Measurements from ENCODE around the gene WDR38.

Gene WDR38

DNA sequence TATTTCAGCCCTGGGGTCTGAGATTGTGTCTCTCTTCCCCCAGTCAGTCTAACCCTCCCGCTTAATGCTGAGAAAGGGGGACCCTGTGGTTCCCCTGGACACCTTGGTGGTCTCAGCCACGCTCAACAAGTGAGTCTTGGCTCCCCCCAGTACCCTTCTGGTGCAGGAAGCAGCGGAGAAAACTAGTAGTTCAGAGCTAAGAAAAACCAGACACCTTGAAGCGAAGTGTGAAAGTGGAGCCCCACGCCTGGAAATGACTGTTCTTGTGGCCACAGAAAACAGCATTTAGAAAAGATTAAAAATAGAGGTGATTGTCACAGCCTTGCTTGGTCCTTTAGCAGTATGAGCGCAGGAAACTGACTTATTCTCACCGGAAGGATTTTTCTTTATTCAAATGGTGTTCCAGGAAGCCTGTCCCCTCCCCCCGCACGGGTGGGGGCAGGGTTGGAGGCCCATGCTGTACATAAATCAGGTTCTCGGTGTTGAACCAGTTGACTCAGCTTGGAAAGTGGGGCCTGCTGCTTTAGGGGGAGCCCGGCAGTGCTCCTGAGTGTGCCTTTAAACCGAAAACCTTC is 16.8 kb downstream of the WDR38 start:
- no peaks in the 10 kb centered on the region for H3K9me3 ChIP-seq (ENCODE audit: low read depth, low read length)

DNA sequence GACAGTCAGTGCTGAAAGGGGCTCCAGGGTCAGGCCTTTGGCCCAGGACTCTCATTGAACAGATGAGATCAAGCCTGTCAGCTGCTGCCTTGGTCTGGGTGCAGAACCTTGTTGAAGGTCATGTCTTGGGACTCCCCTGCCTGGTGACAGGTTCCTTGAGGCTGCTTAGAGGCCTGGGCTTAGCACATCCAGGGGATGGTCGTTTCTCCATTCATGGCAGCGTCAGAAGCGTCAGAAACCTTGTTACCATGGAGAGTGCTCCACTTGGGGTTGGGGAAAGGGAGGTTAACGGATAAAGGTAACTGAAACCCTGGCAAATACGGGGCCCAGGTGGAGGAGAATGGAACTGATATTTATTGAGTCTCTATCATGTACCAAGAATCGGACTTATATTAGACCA is 17.5 kb downstream of the WDR38 start:
- H3K27ac ChIP-seq, result peak overlapping the region; percentile 71
- H3K9me3 ChIP-seq (ENCODE audit: low read depth, low read length), result no peaks in the 10 kb centered on the region
- peaks cover 34% of the 10 kb centered on the region for H3K36me3 ChIP-seq (ENCODE audit: insufficient read depth, low read length)
- DNase-seq (ENCODE audit: low read depth, low spot score), result no peak
- TF ChIP-seq FOXP2 (optimal IDR thresholded peaks at IDR 0.05; ENCODE audit: control extremely low read depth, extremely low read length, insufficient read depth), result no peak
- TF ChIP-seq POLR2AphosphoS5 (IDR thresholded peaks at IDR 0.05; ENCODE audit: borderline replicate concordance, low read depth, low read length), result no peak
- no peak for TF ChIP-seq EZH2 (IDR thresholded peaks at IDR 0.05)
- H3K9ac ChIP-seq (ENCODE audit: insufficient read length), result peak overlapping the region; percentile 97
- peak overlapping the region; percentile 83 for H3K4me3 ChIP-seq

More for the DNA sequence above, 16.8 kb downstream of the WDR38 start:
- DNase-seq (ENCODE audit: low read depth, low spot score), result no peak
- Histone ChIP-seq H3K36me3 (ENCODE audit: insufficient read depth, low read length) (peaks cover 27% of the 10 kb centered on the region), H3K9ac (ENCODE audit: insufficient read length) (peak overlapping the region; percentile 97), H3K4me3 (peak overlapping the region; percentile 83), H3K27ac (peak overlapping the region; percentile 71)
- TF ChIP-seq FOXP2 (optimal IDR thresholded peaks at IDR 0.05; ENCODE audit: control extremely low read depth, extremely low read length, insufficient read depth) (no peak), POLR2AphosphoS5 (IDR thresholded peaks at IDR 0.05; ENCODE audit: borderline replicate concordance, low read depth, low read length) (no peak), EZH2 (IDR thresholded peaks at IDR 0.05) (no peak)

DNA sequence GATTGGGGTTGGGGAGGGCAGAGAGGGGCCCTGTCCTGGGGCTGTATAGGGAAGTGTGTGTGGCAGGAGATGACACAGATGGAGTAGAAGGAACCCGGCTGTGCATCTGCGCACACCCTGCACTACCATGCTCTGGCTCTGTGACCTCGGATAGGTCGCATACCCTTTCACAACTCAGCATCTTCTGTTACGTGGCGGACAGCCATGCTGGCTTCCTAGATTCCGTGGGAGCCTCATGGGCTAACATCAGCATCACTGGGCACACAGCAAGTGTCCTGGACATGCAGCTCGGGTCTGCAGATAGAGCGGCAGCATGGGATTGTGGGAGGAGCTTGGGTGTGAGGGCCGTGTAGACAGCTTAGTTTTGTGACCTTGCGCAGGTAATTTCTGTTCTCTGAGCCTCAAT is 17.9 kb downstream of the WDR38 start:
- DNase-seq (ENCODE audit: low read depth, low spot score), result no peak
- Histone ChIP-seq H3K36me3 (ENCODE audit: insufficient read depth, low read length) (peaks cover 37% of the 10 kb centered on the region), H3K27ac (no peak overlapping the region), H3K4me3 (peak overlapping the region; percentile 83; the same call in 1 of the 2 replicates), H3K9ac (ENCODE audit: insufficient read length) (no peak overlapping the region), H3K9me3 (ENCODE audit: low read depth, low read length) (no peaks in the 10 kb centered on the region)
- TF ChIP-seq FOXP2 (optimal IDR thresholded peaks at IDR 0.05; ENCODE audit: control extremely low read depth, extremely low read length, insufficient read depth) (no peak), POLR2AphosphoS5 (IDR thresholded peaks at IDR 0.05; ENCODE audit: borderline replicate concordance, low read depth, low read length) (no peak; the same call in 1 of the 2 replicates), EZH2 (IDR thresholded peaks at IDR 0.05) (no peak)

DNA sequence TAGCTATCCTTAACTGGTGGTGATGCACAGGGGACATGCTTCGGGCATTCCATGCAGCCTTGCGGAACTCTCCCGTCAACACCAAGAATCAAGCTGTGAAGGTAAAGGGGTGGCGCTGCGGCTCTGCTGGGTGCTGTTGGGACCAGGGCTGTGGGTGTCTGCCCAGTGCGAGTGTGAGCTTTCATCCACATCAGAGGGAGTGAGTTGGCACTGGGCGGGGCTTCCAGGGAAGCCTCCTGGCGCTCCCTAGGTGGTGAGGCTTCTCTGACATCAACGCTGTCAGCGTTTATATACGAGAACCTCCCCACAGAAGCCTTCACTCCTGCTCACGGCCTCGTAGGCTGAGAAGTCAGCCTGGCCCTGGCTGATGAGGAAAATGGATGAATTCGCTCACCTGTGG is 20.4 kb downstream of the WDR38 start:
- H3K27ac ChIP-seq, result no peak overlapping the region

DNA sequence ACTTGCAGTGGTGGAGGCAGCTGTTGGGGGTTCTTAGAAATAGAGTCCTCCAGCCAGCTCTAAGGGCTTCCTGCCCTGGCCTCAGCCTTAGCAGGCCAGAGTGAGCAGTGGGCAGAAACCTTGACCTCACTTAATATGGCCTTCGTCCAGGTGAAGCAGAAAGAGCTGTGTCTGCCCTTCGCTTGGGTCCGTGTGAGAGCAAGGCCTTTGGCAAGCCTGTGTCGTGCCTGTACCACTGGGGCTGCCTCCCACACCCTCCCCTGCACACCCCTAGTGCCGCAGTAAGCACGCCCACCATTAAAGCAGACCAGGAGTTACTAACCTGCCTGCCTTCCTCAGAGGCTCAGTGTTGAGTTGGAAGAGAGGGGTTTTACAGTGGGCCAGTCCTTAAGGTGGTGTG is 22.2 kb downstream of the WDR38 start:
- no peak overlapping the region for H3K9ac ChIP-seq (ENCODE audit: insufficient read length)
- H3K36me3 ChIP-seq (ENCODE audit: insufficient read depth, low read length), result peaks cover 67% of the 10 kb centered on the region
- DNase-seq (ENCODE audit: low read depth, low spot score), result no peak
- no peaks in the 10 kb centered on the region for H3K9me3 ChIP-seq (ENCODE audit: low read depth, low read length)
- no peak for TF ChIP-seq FOXP2 (optimal IDR thresholded peaks at IDR 0.05; ENCODE audit: control extremely low read depth, extremely low read length, insufficient read depth)
- no peak for TF ChIP-seq EZH2 (IDR thresholded peaks at IDR 0.05)
- TF ChIP-seq POLR2AphosphoS5 (IDR thresholded peaks at IDR 0.05; ENCODE audit: borderline replicate concordance, low read depth, low read length), result no peak
- H3K4me3 ChIP-seq, result no peak overlapping the region
- no peak overlapping the region for H3K27ac ChIP-seq

More for the DNA sequence above, 20.4 kb downstream of the WDR38 start:
- no peak for DNase-seq (ENCODE audit: low read depth, low spot score)
- no peak overlapping the region for H3K9ac ChIP-seq (ENCODE audit: insufficient read length)
- TF ChIP-seq POLR2AphosphoS5 (IDR thresholded peaks at IDR 0.05; ENCODE audit: borderline replicate concordance, low read depth, low read length), result no peak
- TF ChIP-seq FOXP2 (optimal IDR thresholded peaks at IDR 0.05; ENCODE audit: control extremely low read depth, extremely low read length, insufficient read depth), result no peak
- no peak for TF ChIP-seq EZH2 (IDR thresholded peaks at IDR 0.05)
- H3K4me3 ChIP-seq, result no peak overlapping the region
- H3K36me3 ChIP-seq (ENCODE audit: insufficient read depth, low read length), result peaks cover 61% of the 10 kb centered on the region
- H3K9me3 ChIP-seq (ENCODE audit: low read depth, low read length), result no peaks in the 10 kb centered on the region

DNA sequence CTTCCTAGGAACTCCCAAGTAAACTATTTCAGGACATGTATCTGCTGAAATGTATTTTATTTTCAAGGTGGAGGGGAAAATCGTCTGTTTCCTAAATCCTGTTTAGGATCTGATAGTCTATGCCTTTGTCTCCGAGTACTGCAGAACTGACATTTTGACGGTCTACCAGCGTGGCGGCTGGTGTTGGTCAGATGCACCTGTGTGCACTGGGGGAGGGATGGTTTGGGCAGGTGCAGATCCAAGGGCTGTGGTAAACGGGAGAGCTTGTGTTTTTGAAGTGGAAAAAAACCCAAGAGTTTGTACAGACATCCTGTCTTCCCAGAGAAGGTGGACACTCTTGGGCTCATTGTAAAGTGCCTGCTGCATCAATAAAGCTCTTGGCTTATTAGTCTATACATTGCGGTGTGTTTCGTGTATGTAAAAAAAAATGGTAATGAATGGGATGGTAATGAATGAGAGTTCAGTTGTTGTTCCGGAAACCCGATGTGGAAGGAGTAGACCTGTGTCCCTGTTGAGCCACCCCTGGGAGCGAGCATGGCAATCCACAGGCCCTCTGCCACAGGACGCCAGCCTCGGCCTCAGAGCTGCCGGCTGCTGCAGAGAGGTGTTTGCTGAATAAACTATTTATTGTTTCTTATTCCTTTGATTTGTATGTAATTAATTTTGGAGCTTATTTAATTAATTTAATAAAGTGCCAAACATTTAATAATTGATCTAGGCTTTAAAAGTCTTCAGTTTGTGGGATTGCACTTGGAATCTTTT is 23.9 kb downstream of the WDR38 start:
- Histone ChIP-seq H3K9me3 (ENCODE audit: low read depth, low read length) (no peaks in the 10 kb centered on the region), H3K27ac (no peak overlapping the region), H3K36me3 (ENCODE audit: insufficient read depth, low read length) (peaks cover 64% of the 10 kb centered on the region), H3K4me3 (no peak overlapping the region), H3K9ac (ENCODE audit: insufficient read length) (no peak overlapping the region)
- DNase-seq (ENCODE audit: low read depth, low spot score), result no peak
- TF ChIP-seq EZH2 (IDR thresholded peaks at IDR 0.05) (no peak), POLR2AphosphoS5 (IDR thresholded peaks at IDR 0.05; ENCODE audit: borderline replicate concordance, low read depth, low read length) (no peak), FOXP2 (optimal IDR thresholded peaks at IDR 0.05; ENCODE audit: control extremely low read depth, extremely low read length, insufficient read depth) (no peak)

DNA sequence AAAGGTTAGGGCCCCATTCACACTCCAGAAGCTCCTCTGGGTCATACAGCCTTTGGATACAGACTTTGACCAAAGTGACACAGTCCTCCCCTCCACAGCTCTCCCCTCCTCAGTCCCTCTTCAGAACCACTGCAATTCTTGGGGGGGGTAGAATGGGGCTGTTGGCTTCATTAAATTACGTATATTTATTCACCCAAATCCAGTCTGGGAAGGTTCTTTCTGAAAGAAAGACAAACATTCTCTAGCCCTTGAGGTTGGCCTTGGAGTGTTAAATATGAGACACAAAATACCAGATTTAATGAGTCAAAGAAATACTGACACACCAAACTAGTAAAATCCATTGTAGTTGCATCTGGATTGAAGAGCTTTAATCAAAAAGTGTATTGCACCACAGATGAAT is 24.8 kb downstream of the WDR38 start:
- Histone ChIP-seq H3K27ac (no peak overlapping the region), H3K36me3 (ENCODE audit: insufficient read depth, low read length) (peaks cover 58% of the 10 kb centered on the region), H3K9me3 (ENCODE audit: low read depth, low read length) (no peaks in the 10 kb centered on the region), H3K4me3 (no peak overlapping the region), H3K9ac (ENCODE audit: insufficient read length) (no peak overlapping the region)
- TF ChIP-seq EZH2 (IDR thresholded peaks at IDR 0.05) (no peak), FOXP2 (optimal IDR thresholded peaks at IDR 0.05; ENCODE audit: control extremely low read depth, extremely low read length, insufficient read depth) (no peak), POLR2AphosphoS5 (IDR thresholded peaks at IDR 0.05; ENCODE audit: borderline replicate concordance, low read depth, low read length) (no peak)
- DNase-seq (ENCODE audit: low read depth, low spot score), result no peak

DNA sequence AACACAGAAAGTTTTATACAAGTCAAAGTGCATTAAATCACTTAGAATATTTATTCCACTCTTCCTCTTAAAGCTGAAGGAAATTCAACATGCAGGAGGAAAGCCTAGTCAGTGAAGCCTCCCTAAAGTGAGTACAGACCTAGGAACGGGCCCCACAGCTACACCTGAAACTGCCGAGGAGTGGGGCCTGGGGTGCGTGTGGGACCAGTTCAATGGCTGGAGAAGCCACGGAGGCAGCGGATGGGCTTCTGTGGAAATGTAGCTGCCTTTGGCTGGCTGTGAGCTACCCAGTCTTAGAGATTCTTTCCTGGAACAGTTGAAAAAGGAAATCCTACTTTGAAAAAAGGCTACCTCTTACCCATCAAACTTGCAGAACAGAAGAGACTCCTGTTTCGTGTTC is 25.3 kb downstream of the WDR38 start:
- H3K36me3 ChIP-seq (ENCODE audit: insufficient read depth, low read length), result peaks cover 53% of the 10 kb centered on the region

More for the DNA sequence above, 25.3 kb downstream of the WDR38 start:
- H3K4me3 ChIP-seq, result no peak overlapping the region
- no peaks in the 10 kb centered on the region for H3K9me3 ChIP-seq (ENCODE audit: low read depth, low read length)
- DNase-seq (ENCODE audit: low read depth, low spot score), result no peak
- no peak overlapping the region for H3K9ac ChIP-seq (ENCODE audit: insufficient read length)
- H3K27ac ChIP-seq, result 0 out of 2 replicates have a peak overlapping the region, but pooled peaks have one; percentile 45
- TF ChIP-seq EZH2 (IDR thresholded peaks at IDR 0.05), result no peak
- TF ChIP-seq FOXP2 (optimal IDR thresholded peaks at IDR 0.05; ENCODE audit: control extremely low read depth, extremely low read length, insufficient read depth), result no peak

All from SK-N-MC (cell line).